Midbrain (tissue), 1 donor: Measurements from ENCODE around the gene COL4A2.

Experiments
- DNase-seq: peaks from one replicate; lab custom pipeline; 2025; lab: John Stamatoyannopoulos, UW

The COL4A2 gene

DNA sequence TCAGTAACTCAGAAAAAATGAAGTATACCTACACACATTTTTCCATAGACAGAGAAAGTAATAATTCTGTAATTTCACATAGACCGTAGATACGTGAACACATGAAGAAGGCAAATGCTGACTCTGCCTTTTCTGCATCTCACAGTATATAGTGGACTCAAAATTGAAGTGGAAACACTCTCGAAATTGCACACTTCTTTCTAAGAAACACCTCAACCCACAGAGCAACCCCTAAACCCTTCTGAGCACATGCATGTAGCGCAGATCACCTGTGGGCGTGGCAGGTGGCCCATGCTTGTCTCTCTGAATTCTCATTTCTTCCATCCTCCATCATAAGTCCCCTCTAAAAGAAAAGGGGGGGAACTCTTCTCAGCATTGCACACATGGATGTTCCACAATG lies 34.9 kb upstream of the COL4A2 start:
- no peak for DNase-seq

DNA sequence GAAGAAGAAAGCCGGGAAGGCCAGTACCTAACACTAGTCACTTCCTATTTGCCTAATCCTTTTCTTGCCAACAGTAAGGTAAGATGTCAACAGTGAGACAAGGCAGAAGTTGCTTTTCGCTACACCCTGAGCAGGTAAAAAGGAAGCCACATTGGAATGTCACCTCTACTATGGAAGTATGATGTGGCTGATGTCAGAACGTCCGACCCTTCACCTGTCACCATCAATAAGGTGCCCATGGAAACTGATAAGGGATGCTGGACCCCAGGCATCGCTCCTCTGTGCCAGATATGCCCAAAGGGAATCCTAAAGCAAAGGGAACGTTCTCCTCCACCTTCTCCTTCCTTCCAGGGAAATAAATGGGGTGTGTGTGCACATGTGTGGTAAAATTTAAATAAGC lies 34.4 kb upstream of the COL4A2 start:
- no peak for DNase-seq

DNA sequence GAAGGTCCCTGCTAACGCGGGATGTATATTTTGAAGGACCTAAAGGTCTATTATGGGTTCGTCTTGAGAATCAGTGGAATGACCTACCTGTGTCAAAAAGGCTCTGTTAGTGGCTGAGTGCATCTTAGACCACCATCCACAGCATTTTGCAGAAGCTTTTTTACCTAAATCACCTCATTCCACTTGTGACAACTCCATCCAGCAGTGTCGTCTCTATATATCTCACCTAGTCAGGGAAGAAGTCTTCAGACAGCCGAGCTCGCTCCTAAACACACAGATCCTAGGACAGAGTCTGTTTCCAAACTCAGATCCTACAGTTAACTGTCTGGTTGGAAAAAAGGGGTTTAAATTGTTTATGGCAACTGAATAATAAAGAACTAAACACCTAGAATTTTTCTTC lies 33.8 kb upstream of the COL4A2 start:
- no peak for DNase-seq

DNA sequence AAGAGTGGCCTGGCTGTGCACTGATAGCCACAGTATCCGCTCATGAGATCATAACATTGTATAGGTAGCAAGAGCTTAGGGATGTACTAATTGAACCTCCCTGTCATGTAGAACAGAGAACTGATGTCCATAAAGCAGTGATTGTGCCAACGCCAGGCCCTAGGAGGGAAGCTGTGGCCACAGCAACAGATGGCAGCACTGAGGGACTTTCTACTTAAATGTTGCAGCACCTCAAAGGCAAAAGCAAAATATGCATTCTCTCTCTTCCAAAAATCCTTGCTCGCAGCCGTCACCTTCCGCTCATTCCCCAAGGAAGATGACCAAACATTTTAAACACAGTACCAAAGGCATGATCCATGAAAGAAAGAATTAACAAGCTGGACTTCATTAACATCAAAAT lies 32.4 kb upstream of the COL4A2 start:
- no peak for DNase-seq

DNA sequence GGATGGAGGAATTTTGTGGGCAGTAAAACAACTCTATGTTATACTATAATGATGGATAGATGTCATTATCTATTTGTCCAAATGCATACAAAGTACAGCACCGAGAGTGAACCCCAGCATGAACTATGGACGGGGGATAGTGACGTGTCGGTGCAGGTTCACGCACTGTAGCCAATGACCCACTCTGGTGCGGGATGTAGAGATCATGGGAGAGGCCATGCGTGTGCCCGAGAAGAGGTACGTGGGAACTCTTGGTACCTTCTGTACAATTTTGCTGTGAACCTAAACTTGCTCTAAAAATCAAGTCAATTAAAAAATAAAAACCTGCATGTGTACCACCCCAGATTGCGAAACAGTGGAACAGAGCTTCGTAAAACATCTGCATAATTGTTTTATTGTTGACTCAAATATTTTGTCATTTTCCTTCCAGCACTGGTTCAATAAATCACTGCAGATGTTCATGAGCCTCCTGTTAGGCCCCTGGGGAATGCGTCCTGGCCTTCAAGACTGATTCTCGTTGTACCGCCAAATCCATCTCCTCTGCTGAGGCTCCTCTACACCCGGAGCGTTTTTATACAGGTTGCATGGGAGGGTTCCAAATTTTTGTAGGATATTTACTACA lies 31.0 kb upstream of the COL4A2 start:
- DNase-seq, result no peak

DNA sequence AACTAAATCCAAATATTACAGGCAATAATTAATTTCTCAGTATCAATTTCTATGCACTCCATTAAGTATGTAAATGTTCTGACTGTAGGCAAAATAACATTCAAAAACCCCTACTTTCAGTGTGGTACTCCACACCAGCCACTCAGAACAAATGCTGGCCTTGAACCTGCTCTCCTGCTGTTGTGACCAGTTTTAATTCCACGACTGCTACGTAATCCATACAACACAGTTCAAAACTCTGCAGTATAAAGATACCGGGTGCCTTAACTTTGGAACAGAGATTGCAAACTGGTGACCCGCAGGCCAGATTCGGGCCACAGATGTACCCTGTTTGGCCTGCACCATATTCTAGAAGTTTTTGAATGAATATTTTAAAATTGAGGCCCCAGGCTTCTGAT lies 30.5 kb upstream of the COL4A2 start:
- no peak for DNase-seq

DNA sequence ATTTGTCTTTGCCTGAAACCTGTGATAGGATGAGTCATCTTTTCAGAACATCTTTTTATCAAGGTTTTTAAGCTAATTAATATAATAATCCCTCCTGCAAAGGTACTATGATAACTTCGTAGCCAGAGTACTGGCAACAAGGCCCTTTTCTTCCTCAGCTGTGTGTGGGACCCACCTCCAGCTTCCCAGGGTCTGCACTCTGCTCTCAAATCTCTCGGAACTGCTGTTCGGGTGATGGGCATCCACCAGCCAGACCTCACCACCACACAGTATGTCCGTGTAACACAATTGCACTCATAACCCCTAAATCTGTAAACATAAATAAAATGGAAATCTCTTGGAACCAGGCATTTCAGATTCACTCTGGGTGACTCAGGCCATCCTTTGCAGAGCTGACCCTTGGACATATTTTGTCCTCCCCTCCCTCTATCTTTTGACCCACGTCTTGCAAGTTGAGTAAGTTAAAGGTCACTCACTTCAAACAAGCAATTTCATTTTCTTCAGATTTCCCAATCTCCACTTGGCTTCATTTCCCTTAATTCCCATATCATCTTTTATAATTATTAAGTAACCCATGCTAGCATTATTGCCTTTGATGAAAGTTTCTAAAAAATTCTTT lies 29.6 kb upstream of the COL4A2 start:
- no peak for DNase-seq

DNA sequence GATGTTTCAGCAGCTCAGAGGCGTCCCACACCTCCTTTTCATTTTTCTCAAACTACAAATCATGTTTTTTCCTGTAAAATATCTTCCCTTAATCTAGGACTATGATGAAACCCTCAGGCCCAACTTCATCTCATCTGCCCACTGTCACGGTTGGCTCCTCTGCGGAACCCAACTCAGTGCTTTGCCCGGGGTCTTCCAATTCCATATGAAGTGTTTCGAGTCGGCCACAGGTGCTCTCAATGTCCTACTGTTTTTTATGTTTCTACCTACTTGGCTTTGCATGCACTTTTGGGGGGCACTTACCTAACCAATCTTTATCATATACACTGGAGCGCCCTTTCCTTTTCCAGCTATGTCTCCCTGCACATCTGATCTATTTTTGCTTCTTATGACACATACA lies 28.2 kb upstream of the COL4A2 start:
- no peak for DNase-seq

DNA sequence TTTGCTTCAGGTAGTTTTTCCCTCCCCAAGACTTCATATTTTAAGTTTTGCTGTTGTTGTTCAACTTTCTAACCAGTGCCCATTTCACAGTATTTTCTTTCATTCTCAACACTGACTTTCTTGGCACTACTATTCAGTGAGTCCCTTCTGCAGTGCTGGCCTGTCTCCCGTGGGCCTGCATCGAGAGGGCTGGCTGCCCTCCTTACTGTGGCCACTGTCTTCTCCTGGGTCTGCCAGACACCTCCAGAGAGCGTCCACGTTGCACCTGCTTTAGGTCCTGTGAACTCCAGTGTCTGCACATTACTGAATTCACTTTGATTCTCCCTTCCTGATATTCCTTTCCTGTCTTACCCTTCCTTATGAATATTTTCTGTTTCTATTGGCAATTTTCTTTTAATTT lies 27.4 kb upstream of the COL4A2 start:
- DNase-seq, result no peak

DNA sequence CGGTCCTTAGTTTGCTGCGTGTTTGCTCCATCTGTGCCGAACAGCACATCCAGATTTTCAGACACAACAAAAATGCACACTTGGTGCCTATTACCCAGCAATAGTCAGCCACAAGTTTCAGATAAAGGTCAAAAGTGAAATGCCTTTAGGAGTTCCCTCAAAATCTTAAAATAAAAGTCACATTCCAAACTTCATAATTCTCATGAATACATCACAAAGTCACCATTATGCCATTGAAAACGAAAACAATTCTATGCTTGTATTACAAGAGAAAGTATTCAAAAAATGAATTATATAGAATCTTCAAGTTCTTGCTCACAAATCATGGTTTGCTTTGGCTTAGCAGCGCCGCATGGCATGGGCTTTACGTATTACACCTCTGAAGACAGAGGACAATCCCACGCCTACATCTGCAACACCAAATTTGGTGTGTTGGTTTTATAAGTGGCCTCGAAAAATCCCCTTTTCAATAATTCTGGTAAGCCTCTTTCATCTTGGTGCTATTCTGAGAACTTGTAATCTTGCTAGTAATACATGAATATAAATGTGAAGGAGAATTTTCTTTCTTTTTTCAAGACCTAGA lies 26.8 kb upstream of the COL4A2 start:
- no peak for DNase-seq

DNA sequence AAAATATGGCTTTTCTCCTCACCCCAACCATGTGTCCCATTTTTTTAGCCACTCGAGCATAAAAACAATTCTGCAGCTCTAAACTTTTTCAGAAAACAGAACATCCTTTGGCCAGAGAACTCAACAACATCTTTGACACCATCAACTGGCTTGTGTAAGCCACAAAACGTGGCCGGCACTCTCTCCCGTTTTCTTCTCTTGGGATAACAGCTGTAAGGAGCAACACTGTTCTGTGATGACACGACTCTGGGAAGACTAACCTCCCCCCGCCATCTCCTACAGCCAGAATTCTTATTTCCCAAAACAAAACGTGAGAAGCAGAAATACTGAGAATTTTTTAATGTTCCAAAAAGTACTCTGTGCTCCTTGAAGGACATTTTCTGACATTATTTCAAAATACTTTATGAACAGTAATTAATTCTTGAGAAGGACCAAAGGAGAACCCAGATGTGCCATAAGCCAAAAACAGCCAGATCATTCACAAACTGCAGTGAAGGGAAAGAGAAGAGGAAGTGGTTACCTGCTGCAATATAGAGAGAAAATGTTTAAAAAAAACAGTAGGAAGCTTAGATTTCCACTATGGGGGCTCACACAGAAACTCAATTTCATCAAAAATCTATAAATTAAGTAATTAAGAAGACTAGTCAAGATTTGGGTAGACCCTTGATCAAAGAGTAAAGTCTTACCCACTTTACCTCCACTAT lies 25.9 kb upstream of the COL4A2 start:
- DNase-seq, result no peak

DNA sequence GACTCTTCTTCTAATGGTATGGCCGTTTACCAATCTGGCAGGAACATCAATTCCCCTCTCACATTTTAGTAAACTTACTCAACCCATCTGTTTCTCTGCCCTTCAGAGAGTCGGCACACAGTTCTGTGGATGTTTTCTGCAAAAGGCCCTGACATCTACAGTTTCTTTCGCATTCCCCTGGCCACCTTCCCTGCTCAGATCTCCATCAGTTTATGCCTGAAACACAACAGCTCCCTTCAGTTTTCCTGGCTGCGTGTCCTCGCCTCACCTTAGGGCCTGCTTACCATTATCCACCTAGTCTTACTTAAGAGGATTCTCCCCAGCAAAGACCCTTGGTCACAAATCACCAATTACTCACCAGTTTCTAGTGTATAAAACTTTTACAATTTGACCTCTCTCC lies 25.3 kb upstream of the COL4A2 start:
- DNase-seq, result no peak

DNA sequence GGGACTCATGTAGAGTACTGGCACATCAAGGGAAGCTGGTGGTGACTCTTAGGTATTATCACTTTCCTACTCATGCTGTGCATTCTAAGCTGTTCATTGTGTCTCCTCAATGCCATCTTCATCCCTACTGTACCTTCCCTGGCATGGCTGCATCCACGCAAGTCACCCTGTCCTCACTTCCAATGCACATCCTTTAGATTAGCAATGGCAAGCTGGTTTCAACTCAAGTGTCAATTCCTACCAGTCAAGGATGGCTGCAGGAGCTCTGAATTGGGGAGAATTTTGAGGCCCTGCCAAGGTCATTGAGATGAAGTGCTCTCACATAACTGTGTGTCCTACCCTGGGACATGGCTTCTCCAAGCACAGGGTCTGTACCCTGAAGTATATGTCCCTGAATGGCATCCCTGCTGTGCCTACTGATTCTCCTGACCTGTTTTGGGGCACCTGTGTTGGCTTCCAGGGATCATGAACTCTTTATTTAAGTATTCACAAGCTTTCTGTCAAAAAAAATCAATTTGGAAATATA lies 24.7 kb upstream of the COL4A2 start:
- DNase-seq, result no peak

DNA sequence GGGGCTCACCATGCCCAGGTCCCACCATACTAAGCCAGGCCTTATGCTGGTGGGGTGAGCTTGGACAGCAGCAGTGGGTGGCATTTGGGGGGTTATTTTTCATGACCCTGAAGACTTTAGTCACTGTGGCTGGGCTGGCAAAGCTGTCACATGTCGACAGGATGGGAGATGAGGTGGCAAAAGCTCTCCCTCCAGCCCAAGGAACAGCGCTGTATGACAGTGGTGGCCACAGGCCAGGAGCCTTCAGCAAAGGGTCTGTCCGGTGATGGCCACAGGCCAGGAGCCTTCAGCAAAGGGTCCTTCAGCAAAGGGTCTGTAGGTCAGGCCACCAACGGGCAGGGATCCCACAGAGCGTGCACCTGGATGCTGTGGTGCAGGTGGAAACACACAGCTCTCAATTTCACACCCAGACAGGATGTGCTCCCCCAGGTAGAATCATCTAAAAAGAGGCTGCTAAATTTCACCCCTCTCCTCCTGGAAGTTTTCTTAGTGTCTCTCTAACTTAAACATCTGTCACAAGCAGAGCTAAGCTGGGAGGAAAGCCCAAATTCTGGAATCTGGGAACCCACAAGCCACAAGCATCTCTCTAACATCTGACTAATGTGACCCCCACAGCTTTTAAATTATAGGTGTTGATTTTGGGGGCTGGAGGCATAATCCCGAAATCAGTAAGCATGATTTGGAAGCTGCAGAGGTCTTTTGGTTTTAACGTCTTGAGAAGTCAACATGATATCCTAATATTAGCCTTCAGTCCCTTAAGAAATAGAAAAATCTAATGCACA lies 23.2 kb upstream of the COL4A2 start:
- no peak for DNase-seq

DNA sequence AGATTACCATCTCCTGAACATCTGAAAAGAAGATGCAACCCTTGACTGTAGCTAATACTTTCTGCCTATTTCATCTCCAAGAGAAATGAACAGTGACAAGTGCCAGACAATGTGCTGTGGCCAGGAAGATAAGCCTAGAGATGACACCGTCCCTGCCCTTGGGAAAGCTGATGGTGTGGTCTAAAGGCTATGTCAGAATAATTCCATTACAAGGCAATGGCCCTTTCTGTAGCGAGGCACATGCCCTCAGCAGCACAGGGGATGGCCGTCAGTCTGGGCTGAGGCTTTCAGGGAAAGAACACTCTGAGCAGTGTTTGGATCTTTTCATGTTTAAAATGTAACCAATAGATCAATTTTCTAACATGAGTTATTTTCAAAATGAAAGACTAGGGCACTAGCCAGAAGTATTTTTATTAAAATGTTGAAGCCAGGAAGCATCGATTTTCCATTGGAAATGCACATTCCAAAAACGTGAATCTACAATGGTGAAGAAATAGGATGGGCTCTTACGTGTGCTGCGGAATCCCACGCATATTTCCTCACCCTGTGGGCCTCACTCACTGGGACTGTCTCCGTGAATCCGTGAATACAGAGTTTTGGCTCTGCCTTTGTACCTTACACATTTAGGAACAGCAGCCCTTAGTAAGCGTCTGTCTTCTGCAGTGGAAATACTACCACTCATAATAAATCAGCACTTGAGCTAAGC lies 22.2 kb upstream of the COL4A2 start:
- no peak for DNase-seq

DNA sequence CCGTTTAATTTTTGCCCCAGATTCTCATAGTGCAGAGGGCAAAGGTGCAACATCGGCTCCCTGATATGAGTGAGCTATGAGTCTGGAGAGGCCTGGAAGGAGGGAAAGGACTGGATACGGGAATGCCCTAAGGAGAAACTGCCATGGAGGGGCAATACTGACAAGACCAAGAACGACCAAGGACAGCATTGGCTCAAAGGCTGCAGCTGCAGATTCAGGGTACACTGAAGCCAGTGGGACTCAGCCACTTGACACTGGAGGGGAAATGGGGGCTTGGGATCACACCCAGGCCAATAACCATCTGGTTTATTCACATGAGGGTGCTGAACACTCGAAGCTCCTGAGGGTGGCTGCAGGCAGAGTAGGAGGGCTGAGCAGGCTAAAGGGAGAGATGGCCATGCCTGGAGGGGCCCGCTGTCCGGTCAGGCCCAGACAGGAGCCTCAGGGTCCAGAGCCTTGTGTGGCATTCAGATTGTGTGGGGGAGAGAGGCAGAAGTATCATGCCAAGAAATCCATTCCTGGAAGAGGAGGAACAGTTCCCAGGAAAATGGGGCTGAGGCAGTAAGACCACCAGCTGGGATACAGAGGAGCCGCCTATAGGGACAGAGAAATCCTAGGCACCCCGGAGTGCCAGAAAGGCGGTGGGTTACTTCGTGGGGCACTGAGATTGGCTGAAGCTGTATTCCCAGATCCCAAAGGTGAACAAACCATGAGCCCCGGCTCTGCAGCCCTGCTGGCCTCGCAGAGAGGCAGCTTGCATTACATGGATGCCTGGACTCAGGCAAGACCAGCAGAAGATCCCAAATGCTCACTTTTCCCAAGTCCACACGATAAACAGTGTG lies 20.9 kb upstream of the COL4A2 start:
- no peak for DNase-seq

DNA sequence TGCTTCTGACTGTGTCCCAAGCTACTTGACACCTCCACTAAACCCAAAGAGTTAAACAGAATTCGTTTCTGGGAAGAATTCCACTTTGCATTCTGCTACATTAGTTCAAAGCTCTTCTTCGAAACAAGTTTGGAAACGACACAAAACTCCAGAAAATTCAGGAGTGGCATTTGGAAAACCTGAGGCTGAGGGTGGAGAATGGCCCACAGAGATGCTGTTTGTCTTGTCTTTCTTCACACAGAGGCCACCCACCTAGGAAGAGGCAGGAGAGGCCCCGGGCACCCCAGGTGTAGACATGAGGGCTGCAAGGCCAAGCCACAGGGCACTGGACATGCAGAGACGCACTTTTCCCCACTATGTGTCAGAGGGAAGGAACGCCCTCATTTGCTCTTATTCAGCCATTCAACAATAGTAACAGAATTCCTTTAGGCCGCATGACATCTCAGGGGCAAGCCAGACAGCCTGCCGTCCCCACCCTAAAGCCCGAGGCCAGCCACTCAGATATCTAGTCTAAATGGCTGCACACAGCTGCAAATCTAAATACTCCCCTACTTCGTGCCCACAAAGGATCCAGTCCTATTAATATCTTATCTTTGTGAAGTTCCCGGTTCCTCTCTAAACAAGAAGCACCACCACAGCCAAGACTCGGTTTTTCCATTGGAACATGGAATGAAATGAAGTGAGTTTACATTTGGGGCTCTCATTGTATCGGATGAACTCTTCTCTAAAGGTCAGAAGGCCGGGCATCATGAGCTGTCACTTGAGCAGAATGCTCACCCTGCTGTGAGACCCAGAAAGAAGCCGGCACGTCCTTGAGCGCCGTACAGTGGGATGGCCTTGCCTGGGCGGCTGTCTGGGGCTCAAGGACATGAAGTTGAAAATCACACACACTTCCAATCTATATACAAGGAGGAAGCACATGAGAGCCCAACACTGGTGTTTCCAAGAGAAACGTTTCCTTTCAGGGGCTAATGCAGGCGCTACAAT lies 20.0 kb upstream of the COL4A2 start:
- DNase-seq, result no peak

DNA sequence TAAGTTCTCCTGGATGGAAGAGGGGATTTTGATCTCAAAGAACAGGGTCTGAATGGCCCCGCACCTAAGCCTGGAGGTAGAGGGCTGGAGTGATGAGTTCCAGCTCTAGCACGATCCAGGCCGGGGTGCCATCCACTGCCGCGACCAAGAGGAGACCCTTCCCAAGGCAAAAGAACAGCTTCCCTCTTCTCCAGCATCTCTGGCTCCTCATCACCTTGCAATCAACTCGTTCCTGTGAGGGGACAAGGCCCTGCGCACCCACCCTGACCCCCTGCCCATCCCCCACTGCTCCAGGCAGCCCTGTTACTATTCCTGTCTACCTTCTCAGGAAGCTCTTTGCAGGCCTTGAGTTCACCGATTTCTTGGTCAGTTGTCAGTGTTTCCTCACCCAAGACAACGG lies 17.9 kb upstream of the COL4A2 start:
- DNase-seq, result no peak

DNA sequence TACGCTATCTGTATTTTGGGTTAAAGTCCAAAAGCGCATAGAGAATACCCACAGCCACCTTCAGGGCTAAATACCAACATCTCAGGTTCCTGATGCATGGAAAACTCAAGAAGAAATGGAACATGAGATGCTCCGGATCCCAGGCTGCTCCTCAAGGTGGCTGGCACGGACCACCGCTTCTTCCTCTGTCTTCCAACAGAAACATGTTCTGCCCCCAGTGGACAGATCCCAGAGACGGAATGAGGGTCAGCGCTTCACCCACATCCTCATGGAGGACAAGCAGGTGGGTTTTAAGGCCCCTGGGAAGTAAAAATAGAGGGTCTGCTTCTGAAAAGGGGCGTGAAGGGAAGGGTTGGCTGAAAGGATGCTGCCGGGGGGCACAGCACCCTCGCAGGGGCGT lies 17.4 kb upstream of the COL4A2 start:
- DNase-seq, result no peak
